HG02852 (cell line): ENCODE measurements around the gene RPL10A.

ENCODE experiments used
- ATAC-seq: cut with Tn5 transposase; IDR thresholded peaks from one replicate; pipeline ENCODE4 v1.9.1; 2021; ENCODE audit warnings: mild to moderate bottlenecking, moderate library complexity; ENCODE audit not compliant: unreplicated experiment

The RPL10A gene

DNA sequence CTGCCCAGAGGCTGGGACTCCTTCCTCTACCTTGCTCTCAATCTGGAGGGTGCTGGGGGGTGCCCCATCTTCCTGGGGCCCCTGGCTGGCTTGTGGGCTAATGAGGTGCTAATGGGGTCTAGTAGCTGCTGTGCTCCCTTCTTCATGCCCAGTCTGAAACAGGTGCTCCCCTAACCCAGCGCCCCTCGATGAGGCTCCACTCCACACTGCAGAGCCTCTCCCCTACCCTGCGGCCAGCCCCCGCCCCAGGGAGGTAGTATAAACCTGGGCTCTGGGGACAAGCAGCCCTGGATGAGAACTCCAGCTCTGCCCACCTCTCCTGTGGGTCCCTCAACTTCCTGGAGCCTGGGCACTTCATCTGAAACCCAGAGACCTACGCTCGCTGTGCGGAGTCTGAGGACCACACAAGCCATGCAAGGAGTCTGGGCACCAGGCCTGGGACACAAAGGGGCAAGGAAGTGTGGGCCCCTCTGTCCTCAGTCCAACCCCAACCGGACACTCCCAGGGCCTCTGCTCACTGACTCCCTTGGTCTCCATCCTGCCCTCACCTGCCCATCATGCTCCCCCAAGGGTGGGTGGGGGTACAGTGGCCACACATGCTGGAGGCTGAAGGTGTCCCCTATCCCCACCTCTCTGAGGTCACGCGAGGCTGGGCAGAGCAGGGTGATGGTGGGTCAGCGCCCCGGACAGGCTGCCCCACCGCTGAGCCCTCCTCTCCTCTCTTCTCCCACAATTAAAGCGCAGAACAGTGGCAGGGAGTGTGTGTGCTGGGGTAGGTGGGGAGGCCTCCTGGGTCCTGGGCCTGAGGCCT is 6.1 kb downstream of the RPL10A start:
- ATAC-seq = no peak

DNA sequence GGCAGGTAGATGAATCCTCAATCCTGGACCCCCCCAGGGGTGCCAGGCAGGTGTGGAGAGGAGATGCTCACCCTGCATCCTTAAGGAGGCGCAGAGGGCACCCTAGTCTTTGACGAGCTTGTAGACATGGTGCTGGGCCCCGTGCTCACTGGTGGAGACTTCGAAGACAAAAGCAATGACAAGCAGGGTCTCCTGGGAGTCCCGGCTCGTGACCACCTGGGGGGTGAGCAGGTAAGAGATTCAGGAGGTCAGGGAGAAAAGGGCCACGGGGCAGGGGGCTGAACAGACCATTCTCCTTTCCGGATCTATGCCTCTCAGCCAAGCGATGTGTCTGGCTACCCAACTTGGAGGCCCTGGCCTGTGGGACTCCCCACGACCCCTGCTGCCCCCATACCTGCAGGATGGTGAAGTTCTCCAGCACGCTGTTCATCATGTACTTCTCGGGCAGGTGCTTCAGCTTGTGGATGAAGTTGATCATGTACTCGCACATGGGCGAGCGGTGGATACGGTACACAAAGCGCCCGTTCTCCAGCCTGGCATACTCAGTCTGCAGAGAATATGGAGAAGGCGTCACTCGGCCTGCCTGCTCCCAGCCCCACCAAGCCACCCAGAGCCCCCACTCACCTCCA is 6.9 kb downstream of the RPL10A start:
- ATAC-seq = no peak

DNA sequence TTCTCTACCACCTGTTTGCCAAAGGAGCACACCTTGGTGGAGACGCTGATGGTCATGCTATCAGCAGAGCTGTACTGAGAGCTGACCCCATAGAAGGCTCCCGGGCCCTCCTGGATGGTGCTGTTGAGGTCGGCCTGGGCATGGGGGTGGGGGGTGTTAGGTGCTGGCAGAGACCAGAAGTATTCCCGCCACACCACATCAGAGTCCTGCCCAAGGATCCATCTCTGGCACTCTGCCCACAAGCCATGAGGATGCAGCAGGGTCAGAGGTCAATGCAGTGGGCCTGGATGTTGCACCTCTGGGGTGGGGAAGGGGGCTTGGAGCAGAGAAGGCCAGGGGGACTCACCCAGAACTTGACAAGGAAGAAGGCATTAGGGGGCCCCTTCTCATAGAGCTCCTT is 7.4 kb downstream of the RPL10A start:
- ATAC-seq = no peak

DNA sequence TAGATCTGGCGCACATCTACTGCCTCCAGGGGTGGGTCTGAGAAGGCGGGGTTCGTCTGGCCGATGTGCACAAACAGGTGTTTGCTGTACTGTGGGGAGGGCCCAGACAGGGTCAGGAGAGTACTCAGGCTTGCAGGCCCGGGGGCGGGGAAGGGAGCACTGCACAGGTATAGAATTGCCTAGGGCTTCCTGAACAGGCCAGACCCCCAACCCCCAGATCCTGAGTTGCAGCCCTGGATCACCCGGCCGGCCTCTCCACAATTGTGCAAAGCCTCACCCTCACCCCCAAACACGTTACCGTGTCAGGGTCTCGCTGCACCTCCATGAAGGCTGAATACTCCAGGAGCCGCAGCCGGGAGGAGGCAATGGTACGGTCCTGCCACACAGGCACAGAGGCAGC is 7.8 kb downstream of the RPL10A start:
- ATAC-seq = no peak

DNA sequence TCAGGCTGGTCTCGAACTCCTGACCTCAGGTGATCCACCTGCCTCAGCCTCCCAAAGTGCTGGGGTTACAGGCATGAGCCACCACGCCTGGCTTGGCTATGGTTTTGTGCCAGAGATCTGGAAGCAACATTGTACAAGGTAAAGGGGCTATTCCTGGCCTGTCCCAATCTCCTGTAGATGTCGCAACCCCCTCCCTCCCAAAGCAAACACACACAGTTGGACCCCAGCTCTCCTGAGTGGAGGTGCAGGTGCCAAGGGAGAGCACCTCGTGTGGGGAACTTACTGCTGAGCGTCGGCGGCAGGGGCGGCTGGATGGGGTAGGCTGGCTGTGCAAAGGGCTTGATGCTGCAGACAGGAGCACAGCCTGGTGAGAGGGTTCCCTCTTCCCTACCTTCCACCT is 8.8 kb downstream of the RPL10A start:
- ATAC-seq = no peak

DNA sequence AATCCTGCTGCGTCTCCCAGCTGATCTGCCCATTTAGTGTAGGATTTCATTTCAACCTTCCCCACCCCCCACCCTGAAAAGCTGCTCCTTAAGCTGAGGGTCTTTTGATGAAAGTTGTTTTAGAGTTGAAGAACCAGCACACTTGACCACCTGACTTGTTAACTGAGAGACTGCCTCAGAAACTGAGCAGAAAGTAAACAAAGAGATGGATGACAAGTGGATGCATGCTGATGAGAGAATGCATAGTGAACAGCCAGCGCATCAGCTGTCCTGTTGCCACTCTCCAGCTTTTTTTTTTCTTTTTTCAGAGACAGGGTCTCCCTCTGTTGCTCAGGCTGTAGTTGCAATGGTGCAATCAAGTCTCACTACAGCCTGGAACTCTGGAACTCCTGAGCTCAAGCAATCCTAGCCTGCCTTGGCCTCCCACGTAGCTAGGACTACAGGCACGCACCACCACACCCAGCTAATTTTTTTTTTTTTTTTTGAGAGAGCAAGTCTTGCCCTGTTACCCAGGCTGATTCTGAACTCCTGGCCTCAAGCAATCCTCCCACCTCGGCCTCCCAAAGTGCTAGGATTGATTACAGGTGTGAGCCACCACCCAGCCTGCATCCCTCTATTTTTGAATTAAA is 9.5 kb downstream of the RPL10A start:
- no peak for ATAC-seq

DNA sequence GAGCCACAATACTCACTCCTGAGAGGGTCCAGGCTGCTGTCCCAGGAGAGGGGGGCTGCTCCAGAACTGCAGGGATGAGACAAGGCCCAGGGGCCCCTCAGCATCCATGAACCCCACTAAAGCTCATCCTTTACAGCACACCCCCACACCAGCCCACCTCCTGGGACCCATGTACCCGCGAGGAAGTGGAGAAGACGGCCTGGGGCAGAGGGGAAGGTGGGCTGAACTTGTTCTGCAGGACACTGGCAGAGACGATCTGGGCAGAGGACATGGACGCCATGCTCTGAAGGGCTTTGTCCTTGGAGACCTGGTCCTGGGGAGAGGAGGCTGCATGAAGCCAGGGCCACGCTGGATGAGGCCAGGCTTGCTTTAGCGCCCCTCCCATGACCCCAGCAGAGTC is 10.1 kb downstream of the RPL10A start:
- no peak for ATAC-seq

DNA sequence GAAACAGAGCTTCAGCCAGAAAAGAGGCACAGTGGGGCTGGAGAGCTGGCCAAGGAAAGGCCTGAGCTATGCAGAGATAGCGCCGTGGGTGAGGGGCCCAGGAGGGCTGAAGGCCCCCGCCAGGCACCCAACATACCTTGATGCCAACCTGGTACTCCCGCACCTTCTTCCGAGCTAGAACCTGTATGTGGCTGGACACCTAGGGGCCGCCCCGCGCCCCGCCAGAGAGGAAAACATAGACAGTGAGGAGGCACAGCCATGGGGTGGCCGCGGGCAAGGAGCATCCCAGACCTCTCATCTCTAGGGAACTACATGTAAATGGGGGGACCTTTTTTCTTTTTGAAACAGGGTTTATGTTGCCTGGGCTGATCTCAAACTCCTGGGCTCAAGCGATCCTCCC is 12.0 kb downstream of the RPL10A start:
- ATAC-seq = no peak

DNA sequence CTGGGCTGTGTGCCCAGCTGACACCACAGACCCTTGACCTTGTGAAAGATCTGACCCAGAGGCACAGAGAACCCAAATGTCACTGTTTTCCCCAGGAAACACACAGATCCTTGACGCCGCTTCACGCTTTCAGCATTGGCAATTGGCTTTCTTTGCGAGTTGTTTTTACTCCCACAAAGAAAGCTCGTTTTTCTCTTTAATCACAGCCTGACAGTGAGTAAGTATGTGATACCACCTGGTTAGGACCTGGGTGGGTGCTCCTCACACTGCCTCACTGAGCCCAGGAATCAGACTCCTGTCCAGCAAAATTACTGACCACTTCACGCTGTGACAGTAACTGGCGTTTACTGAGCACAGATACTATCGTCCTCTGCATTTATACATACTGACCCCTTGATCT is 13.0 kb downstream of the RPL10A start:
- ATAC-seq = no peak

DNA sequence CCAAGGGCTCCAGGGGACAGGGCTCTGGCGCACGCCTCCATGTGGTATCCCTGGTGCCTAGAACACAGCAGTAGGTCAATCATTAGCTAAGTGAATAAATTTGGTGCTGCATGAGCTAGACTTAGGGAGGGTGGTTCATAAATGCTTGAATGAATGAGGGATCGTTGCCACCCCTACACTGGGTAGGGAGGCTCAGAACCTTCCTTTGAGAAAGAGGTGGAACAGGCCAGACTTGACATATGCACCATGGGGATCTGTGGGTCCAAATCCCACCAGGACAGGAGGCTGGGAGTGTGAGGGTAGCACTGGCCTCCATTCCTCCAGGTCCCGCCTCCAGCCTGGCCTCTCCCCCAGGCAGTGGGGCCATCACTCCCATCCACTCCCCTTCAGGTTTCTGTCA is 14.9 kb downstream of the RPL10A start:
- ATAC-seq = no peak

DNA sequence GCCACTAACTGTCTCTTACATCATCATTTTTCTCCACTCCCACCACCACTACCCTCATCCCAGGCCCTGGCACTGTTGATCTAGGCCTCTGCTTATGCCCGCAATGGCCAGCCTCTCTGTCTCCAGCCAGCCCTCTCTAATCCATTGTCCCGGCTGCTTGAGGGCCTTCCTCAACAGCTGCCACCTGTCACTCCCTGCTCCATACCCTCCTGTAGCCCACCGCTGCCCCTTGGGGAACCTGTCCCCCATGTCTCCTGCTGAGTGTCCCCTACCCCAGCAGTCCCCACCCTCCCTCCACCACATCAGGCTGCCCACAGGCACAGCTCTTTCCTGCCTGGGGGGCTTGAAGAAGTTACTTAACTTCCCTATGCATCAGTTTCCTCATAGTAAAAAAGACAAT is 15.3 kb downstream of the RPL10A start:
- ATAC-seq = no peak

DNA sequence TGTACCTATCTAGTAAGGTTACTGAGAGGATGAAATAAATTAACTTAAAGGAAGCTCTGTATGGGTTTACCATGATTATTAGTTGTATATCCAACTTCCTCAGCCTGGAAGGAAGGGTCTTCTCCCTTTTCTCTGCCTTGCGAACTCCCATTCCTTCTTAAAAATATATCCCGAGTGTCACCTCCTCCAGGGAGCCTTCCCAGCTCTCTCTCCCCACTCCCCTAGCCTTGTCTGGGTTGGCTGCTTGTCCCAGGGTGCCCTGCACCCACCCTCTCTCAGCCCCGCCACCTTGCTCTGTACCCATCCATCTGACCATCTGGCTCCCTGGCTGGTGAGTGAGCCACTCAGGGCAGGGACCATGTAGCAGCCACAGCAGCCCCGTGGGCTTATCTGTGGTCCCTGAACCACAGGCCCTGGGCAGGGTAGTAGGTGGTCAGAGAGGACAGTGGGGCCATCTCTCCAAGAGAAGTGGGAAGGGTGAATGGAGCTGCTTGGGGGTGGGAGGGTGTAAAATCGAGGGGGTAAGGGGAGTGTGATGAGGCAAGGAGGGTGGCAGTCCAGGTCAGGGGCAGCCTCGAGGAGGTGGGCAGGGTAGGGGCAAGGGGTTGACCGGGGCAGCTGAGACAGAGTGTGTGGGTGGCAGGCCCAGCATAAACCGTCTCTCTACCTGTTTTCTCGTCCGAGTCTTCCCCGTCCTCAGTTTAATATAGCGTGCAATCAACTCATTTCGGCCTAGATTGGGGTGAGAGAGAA is 15.9 kb downstream of the RPL10A start:
- ATAC-seq = no peak

DNA sequence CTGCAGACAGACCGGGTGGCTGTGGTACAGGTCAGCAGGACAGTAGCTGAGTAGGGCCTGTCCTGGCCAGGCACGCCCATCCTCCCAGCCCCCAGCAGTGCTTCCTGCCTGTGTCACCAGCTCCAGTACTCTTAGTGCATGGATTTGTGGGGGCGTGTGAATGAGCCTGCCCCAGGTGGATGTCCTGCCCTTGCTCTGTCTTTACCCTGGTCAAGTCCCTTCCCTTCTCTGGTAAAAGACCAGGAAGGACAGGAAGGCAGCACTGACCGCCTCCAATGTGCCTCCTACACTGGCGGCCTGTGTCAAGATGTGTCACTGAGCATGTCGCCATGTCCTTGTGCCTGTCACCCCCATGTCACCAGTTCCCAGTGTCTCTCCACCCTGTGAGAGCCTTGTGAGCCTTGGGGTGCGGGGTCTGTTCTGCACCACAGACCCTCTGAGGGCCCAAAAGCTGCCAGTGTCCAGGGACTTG is 16.8 kb downstream of the RPL10A start:
- ATAC-seq = no peak

DNA sequence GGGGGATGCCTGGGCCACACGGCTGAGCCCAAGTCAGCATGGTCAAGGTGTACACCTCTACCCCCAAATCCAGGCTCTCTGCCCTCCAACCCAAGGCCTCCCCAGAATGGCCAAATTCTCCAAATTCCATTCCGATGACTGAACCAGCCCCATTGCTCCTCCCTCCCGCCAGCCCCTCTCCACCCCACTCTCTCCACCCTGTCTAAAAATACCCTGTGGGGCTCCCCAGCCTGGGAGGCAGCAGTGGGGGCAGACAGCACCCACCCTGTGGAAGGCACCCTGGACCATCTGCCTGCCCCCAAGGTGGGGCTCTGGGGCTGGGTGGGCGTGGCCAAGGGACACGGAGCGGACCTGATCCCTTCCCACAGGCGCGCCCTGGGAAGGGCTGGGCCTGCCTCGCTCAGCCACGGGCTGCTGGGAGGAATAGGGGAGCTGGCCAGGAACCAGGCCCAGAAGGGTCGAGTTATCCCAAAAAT is 17.2 kb downstream of the RPL10A start:
- no peak for ATAC-seq

DNA sequence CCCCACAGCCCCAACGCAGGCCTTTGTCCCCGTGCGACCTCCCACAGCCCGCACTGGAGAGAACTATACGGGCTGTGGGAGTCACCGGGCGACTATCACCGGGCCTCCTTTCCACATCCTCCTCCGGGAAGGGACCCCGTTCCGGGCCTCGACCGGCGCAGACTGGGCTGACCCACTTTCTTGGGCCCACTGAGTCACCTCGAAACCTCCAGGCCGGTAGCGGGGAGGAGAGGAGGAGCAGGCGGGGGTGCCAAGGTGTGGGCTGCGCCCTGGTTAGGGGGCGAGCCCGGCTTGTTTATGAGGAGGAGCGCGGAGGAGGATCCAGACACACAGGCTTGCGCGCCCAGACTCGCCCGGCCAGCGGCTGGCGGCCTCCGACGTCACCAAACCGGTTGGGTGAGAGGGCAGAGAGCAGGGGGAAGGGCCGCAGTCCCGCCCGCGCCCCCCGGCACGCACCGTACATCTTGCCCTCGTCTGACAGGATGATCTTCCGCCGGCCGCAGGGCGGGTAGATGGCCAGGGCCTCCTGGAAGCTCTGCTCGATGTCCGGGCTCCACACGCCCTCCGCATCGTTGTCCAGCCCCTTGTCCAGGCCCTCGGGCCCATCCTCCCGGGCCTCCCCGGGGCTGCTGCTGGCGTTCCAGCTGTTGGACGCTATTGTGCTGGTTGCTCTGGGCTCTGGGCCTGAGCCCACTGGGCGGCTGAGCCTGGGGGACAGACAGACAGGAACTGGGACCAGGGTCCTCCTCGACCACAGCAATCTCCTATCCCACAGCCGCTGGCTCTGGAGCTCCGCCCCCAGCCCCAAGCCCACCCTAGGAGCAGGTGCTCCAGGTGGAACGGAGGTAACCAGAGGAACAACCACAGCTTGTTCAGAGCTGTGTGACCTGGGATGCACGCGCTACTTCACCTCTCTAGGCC is 18.1 kb downstream of the RPL10A start:
- ATAC-seq = no peak

DNA sequence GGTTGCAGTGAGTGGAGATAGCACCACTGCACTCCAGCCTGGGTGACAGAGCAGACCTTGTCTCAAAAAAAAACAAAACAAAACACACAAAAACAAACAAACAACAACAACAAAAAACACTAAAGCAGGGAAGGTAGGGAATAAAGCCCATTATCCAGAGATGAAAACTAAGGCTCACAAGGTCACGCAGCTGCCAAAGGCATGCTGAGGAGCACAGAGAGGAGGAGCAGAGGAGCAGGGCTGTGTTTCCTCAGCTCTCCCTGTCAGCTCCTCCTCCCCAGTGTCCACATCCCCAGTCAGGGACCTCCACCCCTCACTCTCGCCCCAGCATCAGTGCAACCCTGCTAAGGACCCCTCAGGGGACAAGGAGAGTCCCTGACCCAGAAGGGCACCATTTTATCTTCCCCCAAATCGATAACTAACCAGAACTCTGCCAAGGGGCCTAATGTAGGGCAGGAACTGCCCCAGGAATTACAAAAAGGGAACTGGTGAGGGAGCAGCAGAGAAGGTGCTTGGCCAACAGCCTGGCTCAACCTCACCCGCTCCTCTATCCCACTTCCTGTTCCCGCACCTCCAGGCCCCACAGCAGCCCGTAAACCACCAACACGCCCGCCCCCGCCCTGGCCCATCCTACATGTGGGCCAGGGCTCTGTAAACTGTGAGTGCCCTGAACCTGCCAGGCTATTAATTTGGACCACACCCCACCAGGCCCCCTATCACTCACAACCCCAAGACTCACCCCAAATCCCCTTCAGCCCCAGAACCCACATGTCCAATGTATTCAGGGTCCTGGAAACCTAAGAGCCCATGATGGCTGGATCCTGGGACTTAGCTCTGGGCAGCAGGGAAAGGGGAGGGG is 19.7 kb downstream of the RPL10A start:
- ATAC-seq = no peak

DNA sequence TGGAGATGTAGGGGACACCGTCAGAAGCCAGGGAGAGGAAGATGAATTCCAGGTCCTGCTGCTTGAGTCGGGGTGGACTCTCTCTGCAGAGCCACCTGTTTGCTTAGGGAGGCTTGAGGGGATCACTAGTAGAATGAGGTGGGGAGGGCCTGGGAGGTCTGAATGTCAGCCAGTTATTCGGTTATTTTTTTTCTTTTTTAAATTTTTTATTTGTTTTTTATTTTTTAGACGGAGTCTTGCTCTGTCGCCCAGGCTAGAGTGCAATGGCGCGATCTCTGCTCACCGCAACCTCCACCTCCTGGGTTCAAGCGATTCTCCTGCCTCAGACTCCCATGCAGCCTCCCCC is 20.3 kb downstream of the RPL10A start:
- no peak for ATAC-seq

DNA sequence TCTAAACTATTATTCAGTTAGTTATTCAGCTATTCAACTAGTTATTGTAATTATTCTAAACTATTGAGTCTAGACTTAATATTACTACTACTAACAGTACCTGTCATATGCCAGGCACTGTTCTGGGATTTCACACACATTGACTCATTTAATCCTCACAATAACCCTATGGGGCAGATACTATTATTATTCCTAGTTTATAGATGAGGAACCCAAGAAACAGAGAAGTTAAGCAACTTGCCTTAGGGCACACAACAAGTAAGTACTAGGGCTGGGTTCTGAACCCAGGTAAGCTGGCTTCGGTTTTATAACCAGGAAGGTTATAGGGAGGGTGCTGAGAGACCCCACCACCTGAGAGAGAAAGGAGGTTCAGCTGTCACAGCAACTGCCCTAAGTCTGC is 20.9 kb downstream of the RPL10A start:
- ATAC-seq = no peak

DNA sequence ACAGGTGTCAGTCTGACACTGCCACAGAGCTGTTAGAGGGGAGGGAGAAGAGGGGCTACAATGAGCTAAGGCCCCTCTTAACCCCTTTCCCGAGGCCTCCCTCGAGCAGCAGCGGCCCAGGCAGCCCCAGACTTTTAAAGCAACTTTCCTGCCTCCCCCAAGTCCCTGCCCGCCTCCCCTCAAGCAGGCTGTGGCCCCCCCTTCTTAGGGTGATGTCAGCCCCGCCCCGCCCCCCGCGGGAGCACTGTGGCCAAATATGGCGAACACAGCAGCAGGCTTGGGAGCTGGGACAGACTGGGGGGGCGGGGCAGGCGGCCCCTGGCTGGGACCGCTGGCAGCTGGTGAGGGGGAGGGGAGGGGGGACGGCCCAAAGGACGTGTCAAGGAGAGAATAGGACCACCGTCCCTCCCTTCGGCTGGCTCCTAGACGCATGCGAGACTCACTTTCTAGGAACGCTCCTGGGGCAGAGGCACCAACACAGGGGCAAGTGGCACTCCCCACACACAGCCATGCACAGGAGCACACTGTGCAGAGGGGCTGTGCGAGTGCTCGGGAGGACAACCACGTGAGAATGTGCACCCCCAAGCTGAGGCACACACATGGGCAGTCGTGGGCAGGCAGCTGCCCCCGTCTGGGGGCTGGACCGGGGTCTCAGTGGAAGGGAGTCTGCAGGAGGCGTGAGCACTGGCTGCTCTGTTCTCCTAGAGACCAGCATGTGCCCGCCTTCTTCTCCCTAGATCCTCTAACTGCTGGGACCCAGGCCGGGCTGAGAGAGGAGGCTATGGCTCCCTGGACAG is 22.0 kb downstream of the RPL10A start:
- ATAC-seq = no peak
